ENCODE measurements around the gene EPHB3.

EPHB3 gene

GRCh38 chr3:184630861-184631471, 69.4 kb downstream of the EPHB3 start:
- DNase-seq, result no peak

DNA sequence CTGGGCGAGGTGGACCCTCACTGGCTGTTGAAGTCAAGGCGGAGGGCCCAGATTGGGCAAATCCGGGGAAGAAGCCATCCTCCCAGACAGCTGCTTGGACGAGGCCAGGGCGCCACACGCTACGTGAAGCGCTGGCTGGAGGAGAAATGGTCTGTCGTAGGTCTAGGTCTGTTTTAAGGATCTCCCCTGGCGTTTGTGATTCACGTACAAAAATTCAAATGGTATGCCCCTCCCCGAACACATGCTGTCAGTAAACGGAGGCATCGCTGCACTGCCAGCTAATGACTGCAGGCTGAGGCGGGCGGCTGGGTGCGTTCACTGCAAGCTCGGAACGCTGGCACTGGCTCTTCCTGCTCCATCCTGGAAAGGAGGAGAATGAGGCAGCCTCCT, 69.9 kb downstream of the EPHB3 start:
- DNase-seq, result no peak

Measured in CD4-positive, alpha-beta T cell treated with Interleukin-17A for 1 hour (primary cell).